GM21529 (cell line): ENCODE data around the gene TACC2.

Source experiments
- ATAC-seq: cut with Tn5 transposase; IDR thresholded peaks from one replicate; pipeline ENCODE4 v1.9.1; 2021; ENCODE audit not compliant: unreplicated experiment

TACC2 gene

DNA sequence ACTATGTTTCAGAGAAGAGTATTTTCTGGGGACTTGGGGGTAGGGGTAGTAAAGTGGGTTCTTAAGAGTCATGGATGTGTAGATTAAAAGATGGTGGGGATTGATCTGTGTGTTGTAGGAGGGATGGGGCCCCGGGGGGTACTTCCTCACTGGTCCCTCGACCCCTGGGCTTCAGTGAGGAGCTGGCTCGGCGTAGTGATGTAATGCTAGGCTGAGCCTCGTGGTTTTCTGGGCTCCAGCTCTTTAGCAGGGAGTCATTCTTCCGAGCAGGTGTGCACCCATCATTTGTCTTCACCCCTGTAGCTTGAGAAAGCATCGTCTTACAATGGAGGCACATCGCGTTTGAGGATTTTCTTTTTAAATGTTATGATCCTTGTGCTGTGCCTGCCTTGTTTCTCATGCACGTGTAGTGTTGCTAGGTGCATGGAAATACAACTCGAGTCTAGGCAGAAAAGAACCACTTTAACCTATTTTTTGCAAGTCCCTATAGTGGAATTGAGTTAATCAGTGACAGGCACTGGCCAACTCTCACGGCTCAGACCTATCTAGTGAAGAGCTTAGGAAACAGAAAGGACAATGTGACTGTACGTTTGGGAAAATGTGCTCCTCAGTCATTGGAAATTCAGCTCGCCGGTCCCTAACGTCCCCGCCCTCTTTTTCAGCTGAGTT, 176.0 kb downstream of the TACC2 start:
- no peak for ATAC-seq

GRCh38 chr10:122165484-122166276, 176.7 kb downstream of the TACC2 start:
- ATAC-seq: no peak

DNA sequence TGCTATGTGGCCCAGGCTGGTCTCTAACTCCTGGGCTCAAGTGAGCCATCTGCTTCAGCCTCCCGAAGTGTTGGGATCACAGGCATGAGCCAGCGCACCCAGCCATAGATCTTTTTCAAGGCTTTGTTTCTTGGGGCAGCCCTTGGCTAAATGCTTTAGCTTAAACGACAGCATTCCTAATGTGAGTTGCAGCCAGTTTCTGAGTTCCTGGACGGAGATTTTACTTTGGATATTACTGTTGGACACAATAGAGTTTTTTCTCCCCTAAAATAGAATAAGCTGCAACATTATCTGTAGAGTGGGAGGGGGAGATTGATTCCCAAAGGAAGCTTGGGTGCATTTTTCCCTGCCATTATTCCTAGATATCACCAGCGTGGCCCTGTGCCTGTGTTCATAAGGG, 179.1 kb downstream of the TACC2 start:
- ATAC-seq: no peak

- ATAC-seq: no peak
Observed at GRCh38 chr10:122168598-122169394, 179.8 kb downstream of the TACC2 start.

GRCh38 chr10:122170802-122171201, 181.8 kb downstream of the TACC2 start:
- no peak for ATAC-seq

DNA sequence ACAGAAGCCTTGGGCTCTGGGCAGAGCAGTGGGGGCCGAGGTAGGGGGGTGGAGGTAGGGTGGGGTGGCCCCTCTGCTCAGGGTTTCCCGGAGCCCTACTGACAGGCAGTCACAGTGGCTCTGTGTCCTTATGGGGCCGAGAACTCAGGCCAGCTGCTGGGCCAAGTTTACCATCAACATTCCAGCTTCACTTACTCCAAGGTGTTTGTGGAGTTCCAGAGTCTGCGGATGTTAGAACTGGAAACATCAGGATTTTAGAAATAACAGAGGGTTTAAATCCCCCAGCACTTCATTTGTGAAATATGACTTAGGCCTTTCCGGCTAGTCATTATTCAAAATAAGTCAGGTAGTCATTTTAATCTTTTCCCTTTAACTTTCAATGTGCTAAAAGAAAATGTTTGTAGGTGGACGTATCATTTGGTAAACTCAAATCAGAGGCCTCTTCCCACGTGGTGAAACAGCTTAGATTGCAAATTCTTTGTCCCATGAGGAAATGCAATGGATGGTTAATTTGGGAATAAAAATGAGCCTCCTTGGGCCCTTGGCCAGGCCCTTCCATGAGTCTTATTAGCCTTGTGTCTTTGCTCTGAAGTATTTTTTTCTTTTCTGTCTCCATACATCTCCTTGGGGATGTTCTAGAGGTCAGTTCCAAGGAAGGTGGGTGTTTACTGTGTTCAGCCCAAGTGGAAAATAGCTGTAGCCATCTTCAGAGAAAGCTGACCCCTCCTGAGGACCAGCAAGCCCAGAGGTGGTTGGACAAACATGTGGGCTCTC, 182.5 kb downstream of the TACC2 start:
- ATAC-seq: no peak

GRCh38 chr10:122172361-122173008, 183.5 kb downstream of the TACC2 start:
- no peak for ATAC-seq

GRCh38 chr10:122173337-122173736, 184.4 kb downstream of the TACC2 start:
- ATAC-seq: no peak

DNA sequence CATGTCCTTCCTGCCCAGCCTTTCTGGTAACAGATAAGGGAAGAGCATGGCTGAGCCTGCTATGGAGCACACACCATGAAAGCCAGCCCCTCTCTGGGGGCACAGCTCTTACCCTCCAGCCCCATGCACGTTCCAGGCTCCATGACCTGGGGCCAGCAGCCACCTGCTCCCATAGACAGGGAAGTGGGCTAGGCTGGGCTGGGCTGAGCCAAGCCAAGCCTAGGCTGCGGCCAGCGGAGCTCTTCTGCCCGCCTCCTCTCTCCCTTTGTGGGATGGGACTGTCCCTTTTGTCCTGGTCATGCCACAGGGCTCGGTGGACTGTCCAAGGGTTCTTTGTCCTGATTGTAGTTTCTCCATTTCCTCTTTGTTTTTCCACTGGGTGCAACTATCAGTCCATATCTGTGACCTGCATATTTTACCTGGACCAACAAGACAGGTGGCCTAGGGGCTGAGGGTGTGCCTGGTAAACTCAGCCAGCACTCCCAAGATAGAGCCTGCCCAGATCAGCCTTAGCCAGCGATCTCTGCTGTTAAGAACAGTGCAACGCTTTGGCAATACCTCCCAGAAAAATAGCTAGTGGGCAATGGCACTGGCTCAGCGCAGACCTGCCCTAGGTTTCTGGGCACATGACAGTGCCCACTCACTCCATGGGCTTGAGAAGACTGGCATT, 184.9 kb downstream of the TACC2 start:
- ATAC-seq: no peak

- ATAC-seq: no peak
Observed at GRCh38 chr10:122176232-122177213, 187.6 kb downstream of the TACC2 start.

DNA sequence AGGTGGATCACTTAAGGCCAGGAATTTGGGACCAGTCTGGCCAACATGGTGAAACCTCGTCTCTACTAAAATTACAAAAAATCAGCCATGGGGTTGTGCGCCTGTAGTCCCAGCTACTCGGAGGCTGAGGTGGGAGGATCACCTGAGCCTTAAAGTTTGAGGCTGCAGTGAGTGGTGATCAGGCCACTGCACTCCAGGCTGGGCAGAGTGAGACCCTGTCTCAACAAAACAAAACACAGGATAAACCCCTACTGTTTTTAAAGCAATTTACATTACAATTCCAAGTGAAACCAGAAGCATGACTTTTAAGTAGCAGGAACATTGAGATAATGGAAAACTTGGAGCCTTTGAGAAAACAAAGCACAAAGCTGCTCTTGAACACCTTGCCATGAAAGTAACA, 189.7 kb downstream of the TACC2 start:
- ATAC-seq: no peak

GRCh38 chr10:122181041-122181732, 192.2 kb downstream of the TACC2 start:
- no peak for ATAC-seq

DNA sequence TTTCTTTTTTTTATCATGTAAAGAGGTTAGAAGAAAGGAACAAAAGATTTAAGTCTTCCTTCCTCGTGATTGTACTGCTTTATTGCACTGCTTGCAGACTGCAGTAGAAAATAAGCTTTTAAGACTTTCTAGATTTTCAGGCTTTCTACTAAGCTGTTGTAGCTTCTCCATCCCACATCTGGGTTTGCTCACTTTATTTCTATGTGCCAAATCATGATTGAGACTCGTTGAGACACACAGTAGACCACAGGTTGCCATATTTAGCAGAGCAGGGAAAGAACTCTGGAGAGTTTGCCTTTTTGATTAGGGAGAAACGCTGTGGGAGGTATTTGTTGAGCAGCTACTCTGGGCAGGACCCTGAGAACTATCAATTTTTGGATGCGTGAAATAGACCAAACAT, 192.9 kb downstream of the TACC2 start:
- ATAC-seq: no peak

DNA sequence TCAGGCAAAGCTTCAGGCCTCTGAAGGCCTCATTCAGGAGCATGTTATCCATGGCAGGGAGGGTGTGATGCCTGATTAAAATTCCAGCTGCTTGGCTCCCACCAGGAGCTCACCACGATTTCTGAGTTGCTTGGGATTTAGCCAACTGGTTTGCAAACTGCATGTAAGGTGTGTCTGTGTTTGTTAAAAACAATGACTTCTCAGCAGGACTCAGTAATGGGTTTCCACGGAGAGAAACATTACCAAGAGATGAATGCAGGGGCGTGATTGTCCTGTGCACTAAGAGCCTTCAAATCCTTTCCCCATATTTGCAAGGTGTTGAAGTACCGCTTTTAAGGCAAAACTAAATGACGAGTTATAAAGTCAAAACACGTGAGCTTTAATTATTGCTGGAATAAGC, 193.3 kb downstream of the TACC2 start:
- no peak for ATAC-seq

DNA sequence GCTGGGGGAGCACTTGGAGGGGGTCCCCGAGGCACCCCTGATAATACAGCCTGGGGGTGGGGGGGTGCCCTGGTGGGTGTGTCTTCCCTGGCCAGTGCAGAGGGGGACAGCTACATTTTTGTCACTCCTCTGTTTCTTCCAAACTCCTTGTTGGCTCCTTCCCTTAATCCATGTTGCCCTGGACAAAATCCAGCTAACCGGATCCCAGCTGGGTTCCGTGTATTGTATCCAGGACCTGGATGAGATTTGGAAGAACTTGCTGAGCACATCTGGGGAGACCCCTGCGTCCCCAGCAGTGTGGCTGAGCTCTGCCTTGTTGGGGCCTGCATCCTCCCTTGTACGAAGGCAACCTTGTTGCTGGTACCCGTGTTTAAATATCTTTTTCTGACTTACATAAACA, 195.3 kb downstream of the TACC2 start:
- no peak for ATAC-seq

- ATAC-seq: no peak
Observed at GRCh38 chr10:122185643-122186042, 196.7 kb downstream of the TACC2 start.

GRCh38 chr10:122186816-122187810, 198.2 kb downstream of the TACC2 start:
- no peak for ATAC-seq
